PC-3 (cell line): ENCODE measurements around the gene CD276.

ENCODE experiments used
- EZH2phosphoT487 ChIP-seq: fragments of 300-600 bp; sonication (generic); IDR thresholded peaks from 2 replicates; pipeline ENCODE4 v1.6.1; 2018; ENCODE audit warnings: mild to moderate bottlenecking, antibody characterized with exemption, low read length, borderline replicate concordance
- TF ChIP-seq, protein P1 (sequence below): fragments of 300-600 bp; sonication (generic); conservative IDR thresholded peaks from 2 replicates; pipeline ENCODE4 v1.5.1; 2017; ENCODE audit warnings: antibody characterized with exemption, low read depth, mild to moderate bottlenecking, low read length

DNA sequence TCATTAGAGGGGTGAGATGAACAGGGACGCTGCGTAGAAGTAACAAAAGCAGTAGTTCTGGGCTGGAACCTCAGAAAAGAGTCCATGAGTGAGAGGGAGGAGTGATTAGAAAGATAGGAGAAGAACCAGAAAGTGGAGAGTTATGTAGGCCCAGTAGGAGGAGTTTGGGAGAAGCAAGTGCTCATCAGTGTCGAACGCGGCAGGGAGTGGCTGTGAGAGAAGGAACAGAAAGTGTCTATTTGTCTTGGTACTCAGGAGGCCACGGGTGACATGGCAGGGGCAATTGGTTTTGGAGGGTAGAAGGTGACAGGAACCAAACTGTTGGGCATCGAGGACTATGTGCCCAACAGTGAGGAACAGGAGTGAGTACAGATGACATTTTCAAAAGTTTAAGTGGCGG lies 70.3 kb downstream of the CD276 start:
- TF ChIP-seq, protein P1, sequence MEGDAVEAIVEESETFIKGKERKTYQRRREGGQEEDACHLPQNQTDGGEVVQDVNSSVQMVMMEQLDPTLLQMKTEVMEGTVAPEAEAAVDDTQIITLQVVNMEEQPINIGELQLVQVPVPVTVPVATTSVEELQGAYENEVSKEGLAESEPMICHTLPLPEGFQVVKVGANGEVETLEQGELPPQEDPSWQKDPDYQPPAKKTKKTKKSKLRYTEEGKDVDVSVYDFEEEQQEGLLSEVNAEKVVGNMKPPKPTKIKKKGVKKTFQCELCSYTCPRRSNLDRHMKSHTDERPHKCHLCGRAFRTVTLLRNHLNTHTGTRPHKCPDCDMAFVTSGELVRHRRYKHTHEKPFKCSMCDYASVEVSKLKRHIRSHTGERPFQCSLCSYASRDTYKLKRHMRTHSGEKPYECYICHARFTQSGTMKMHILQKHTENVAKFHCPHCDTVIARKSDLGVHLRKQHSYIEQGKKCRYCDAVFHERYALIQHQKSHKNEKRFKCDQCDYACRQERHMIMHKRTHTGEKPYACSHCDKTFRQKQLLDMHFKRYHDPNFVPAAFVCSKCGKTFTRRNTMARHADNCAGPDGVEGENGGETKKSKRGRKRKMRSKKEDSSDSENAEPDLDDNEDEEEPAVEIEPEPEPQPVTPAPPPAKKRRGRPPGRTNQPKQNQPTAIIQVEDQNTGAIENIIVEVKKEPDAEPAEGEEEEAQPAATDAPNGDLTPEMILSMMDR = no peak
- TF ChIP-seq EZH2phosphoT487 = no peak
